GM13977 (cell line): Measurements from ENCODE around the gene CMKLR1.

Source experiments
- DNase-seq: peaks from one replicate; pipeline ENCODE4 v3.0.0; 2012; ENCODE audit warnings: low spot score
- in situ Hi-C: fragments of 300-500 bp; cut with MboI; formaldehyde crosslinking; loops from one replicate; pipeline ENCODE4 v1.12.0; 2022; ENCODE audit warnings: low sequenced_read_pairs, low pct_unique_long_range_greater_than_20kb, mixed read lengths, inconsistent platforms; ENCODE audit not compliant: unreplicated experiment
- TF ChIP-seq, protein P1 (sequence below): IDR thresholded peaks from 2 replicates; pipeline ENCODE4 v1.5.1; 2012; ENCODE audit warnings: mild to moderate bottlenecking, control low read depth; ENCODE audit not compliant: insufficient read depth; ENCODE audit errors: extremely low read depth, missing control alignments

Gene CMKLR1

DNA sequence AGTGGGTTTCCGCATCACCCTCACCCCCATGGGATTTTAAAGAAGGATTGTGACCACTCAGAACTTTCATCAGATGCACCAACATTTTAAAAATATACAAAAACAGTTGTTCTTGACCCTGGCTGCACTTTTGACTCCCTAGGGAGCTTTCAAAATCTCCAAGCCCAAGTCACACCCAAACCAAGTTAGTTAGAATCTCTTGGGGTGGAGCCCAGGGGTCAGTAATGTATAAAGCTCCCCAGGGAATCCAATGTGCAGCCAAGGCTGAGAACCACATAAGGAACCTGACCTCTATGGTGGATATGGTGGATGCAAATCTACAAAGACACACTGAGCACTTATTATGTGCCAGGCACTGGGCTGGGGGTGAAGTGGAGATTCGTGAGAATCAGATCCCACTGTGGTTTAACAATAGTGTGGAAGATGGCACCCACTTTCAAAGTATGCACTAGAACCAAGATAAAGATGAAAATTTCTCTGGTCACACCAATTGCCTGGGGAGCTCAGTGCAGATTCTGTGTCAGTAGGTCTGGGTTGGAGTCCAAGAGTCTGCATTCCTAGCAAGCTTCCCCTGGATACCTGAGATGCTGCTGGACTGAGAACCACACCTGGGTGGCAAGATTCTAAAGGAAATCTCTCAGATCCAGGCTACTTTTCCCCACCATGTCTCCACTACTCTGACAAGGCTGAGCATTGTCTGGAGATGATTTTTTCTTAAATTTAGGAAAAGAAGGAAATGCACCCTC is 18.9 kb upstream of the CMKLR1 start:
- DNase-seq: no peak
- in situ Hi-C loops: no loop called here
- TF ChIP-seq, protein P1, sequence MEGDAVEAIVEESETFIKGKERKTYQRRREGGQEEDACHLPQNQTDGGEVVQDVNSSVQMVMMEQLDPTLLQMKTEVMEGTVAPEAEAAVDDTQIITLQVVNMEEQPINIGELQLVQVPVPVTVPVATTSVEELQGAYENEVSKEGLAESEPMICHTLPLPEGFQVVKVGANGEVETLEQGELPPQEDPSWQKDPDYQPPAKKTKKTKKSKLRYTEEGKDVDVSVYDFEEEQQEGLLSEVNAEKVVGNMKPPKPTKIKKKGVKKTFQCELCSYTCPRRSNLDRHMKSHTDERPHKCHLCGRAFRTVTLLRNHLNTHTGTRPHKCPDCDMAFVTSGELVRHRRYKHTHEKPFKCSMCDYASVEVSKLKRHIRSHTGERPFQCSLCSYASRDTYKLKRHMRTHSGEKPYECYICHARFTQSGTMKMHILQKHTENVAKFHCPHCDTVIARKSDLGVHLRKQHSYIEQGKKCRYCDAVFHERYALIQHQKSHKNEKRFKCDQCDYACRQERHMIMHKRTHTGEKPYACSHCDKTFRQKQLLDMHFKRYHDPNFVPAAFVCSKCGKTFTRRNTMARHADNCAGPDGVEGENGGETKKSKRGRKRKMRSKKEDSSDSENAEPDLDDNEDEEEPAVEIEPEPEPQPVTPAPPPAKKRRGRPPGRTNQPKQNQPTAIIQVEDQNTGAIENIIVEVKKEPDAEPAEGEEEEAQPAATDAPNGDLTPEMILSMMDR: no peak

DNA sequence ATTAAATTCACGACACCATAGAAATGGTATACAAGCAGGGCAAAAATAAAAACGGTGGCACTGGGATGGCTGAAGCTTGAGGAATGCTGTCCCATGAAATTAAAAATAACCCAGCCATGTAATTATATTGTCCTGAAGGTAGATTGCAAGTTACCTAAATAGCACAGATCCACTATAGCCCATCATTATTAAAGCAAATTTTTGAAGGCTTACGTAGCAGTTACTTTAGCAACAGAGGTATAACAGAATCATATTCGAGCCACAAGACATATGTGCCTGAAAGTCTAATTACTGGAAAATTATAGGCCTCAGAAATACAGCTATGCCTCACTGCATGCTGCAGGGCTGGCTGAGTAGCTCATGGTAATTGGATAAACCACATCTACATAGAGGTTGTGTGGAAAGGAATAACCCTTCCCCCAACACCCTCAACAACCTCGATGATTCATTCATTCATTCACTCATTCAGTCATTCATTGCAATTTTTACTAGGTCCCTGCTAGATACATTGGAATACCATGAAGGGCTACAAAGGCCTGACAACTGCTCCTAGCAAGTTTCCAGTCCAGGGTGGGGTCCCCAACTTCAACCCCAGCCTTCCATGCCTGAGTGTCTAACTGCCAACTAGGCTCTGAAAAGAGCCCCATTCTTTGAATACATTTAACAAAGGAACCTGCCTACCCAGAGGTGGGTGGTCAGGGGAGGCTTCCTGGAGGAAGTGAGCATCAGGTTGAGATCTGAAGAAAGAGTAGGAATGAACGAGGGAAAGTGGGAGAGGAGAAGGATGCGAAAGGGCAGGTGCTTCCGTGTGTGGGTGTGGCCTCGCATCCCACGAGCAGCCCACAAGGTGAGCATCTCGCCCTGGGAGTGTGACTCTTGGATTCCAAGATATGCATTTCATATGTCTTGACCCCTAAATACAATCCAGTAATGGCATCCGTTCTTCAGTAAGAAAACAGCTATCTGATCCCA is 18.0 kb upstream of the CMKLR1 start:
- DNase-seq: no peak
- in situ Hi-C loops: no loop called here
- TF ChIP-seq, protein P1: no peak

GRCh38 chr12:108355069-108355468 is 16.0 kb upstream of the CMKLR1 start:
- no peak for DNase-seq
- in situ Hi-C loops: no loop called here
- TF ChIP-seq, protein P1: no peak

DNA sequence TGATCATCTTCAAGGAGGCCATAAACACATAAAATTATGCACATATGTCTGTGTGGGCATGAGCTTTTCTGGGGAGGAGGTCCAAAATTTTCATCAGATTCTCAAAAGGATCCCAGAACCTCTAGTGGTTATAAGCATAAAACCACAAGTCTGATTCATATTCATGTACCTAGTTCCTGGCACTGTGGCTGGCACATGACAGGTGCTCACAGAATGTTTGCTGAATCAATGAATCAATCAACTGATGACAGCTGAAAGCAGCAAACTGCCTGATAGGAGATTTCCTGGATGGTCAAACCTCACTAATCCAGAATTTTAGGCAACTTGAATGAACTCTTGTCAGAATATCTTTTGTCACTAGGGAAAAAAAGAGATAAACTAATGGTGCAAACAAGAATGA is 13.5 kb upstream of the CMKLR1 start:
- no peak for DNase-seq
- TF ChIP-seq, protein P1: no peak
- in situ Hi-C loops: no loop called here

DNA sequence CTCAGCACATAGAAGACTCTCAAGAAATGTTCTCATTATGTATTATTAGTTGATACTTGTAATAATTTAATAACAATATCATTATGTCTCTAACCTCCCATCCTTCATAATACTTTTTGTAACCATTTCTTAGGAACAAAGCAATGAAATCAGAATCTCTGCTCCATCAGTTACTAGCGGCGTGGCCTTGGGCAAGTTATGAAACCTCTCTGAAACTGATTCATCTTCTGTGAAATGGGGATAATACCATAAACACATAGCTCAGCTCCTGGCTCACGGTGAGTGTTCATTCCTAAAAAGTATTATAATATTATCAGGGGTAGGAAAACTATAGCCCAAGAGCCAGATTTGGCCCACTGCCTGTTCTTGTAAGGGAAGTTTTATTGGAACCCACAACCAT is 11.4 kb upstream of the CMKLR1 start:
- in situ Hi-C loops: no loop called here
- TF ChIP-seq, protein P1: no peak
- no peak for DNase-seq

GRCh38 chr12:108349278-108349688 is 10.2 kb upstream of the CMKLR1 start:
- in situ Hi-C loops: no loop called here
- TF ChIP-seq, protein P1: no peak
- no peak for DNase-seq
